ENCODE results near the gene SDK1. TPM values are rescaled to one million over a fixed set of nuclear protein-coding genes. Genes with fewer than 3 reads are reported as not detected.

Gene SDK1
- total RNA-seq, 1 donor from 2014 or later, result 0.26 TPM

- no peaks in the 10 kb centered on the region for H3K27me3 ChIP-seq (ENCODE audit: control insufficient read depth, insufficient read depth, low read length)
- no peak for TF ChIP-seq CTCF (IDR thresholded peaks at IDR 0.05; ENCODE audit: insufficient read depth, low read length, severe bottlenecking)
These were observed 716.0 kb downstream of the SDK1 start for GRCh38 chr7:4017081-4017480.

GRCh38 chr7:4017785-4018184 is 716.7 kb downstream of the SDK1 start:
- FAIRE-seq (no peak), DNase-seq (ENCODE audit: low read depth) (no peak)
- Histone ChIP-seq H3K27me3 (ENCODE audit: control insufficient read depth, insufficient read depth, low read length) (no peaks in the 10 kb centered on the region), H3K36me3 (ENCODE audit: control insufficient read depth, insufficient read depth, low read length) (no peaks in the 10 kb centered on the region), H3K4me3 (ENCODE audit: low read depth, low read length) (no peak overlapping the region)
- no peak for TF ChIP-seq CTCF (IDR thresholded peaks at IDR 0.05; ENCODE audit: insufficient read depth, low read length, severe bottlenecking)

More at GRCh38 chr7:4017081-4017480, 716.0 kb downstream of the SDK1 start:
- DNase-seq (ENCODE audit: low read depth) (no peak), FAIRE-seq (no peak)
- H3K36me3 ChIP-seq (ENCODE audit: control insufficient read depth, insufficient read depth, low read length), result no peaks in the 10 kb centered on the region
- no peak overlapping the region for H3K4me3 ChIP-seq (ENCODE audit: low read depth, low read length)

- FAIRE-seq, result no peak
- H3K36me3 ChIP-seq (ENCODE audit: control insufficient read depth, insufficient read depth, low read length), result no peaks in the 10 kb centered on the region
- no peak for TF ChIP-seq CTCF (IDR thresholded peaks at IDR 0.05; ENCODE audit: insufficient read depth, low read length, severe bottlenecking)
- H3K4me3 ChIP-seq (ENCODE audit: low read depth, low read length), result no peak overlapping the region
- no peaks in the 10 kb centered on the region for H3K27me3 ChIP-seq (ENCODE audit: control insufficient read depth, insufficient read depth, low read length)
- no peak for DNase-seq (ENCODE audit: low read depth)
These were observed 717.7 kb downstream of the SDK1 start for GRCh38 chr7:4018601-4019316.

- no peaks in the 10 kb centered on the region for H3K36me3 ChIP-seq (ENCODE audit: control insufficient read depth, insufficient read depth, low read length)
- FAIRE-seq, result no peak
- H3K4me3 ChIP-seq (ENCODE audit: low read depth, low read length), result no peak overlapping the region
- TF ChIP-seq CTCF (IDR thresholded peaks at IDR 0.05; ENCODE audit: insufficient read depth, low read length, severe bottlenecking), result no peak
- no peaks in the 10 kb centered on the region for H3K27me3 ChIP-seq (ENCODE audit: control insufficient read depth, insufficient read depth, low read length)
- DNase-seq (ENCODE audit: low read depth), result no peak
These were observed 719.0 kb downstream of the SDK1 start for GRCh38 chr7:4020086-4020485.

GRCh38 chr7:4021413-4021812 is 720.4 kb downstream of the SDK1 start:
- FAIRE-seq, result no peak
- no peak overlapping the region for H3K4me3 ChIP-seq (ENCODE audit: low read depth, low read length)
- H3K27me3 ChIP-seq (ENCODE audit: control insufficient read depth, insufficient read depth, low read length), result no peaks in the 10 kb centered on the region
- H3K36me3 ChIP-seq (ENCODE audit: control insufficient read depth, insufficient read depth, low read length), result no peaks in the 10 kb centered on the region
- DNase-seq (ENCODE audit: low read depth), result no peak
- no peak for TF ChIP-seq CTCF (IDR thresholded peaks at IDR 0.05; ENCODE audit: insufficient read depth, low read length, severe bottlenecking)

GRCh38 chr7:4022265-4022664 is 721.2 kb downstream of the SDK1 start:
- DNase-seq (ENCODE audit: low read depth), result no peak
- H3K4me3 ChIP-seq (ENCODE audit: low read depth, low read length), result no peak overlapping the region
- no peaks in the 10 kb centered on the region for H3K36me3 ChIP-seq (ENCODE audit: control insufficient read depth, insufficient read depth, low read length)
- no peak for TF ChIP-seq CTCF (IDR thresholded peaks at IDR 0.05; ENCODE audit: insufficient read depth, low read length, severe bottlenecking)
- no peak for FAIRE-seq
- H3K27me3 ChIP-seq (ENCODE audit: control insufficient read depth, insufficient read depth, low read length), result no peaks in the 10 kb centered on the region
